ENCODE results near the gene ARID3C.
A peak's percentile ranks its signal among the peaks of the same experiment; 100 is the strongest.

ARID3C gene

DNA sequence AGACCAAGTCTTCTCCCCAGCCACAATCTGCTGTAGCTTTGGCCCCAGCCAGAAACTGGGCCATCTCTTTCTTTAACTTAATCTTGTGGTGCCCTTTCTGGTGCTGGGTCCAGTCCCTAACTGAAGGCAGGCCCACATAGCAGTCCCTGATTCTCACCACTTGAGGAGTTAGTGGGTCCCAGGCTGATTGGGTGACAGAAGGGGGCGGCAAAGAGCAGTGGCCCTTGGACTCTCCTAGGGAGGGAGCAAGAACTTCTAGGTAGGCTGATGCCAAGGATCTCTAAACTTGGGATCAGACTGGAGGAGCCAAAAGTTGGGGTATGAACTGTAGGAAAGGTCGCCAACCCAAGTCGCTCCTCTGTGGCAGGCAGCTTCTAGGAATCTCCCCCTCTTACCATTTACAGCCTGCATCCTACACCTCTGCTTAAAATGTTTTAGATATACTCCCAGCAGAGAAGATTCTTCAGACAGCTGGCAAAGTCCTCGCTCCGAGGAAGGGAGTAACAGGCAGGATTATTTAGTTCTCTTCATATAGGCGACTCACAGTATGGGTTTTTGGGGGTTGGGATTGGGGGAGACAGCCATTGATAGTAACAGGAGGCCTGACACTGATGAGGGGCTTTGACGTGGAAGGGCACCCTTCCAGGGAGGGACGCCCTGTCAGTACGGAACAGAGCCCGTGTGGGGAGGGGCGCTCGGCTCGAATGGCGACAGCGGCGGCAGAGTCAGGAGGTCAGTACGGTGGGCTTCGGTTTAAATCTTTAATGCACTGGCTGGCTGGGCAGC lies 35.6 kb upstream of the ARID3C start:
- no peaks in the 10 kb centered on the region for H3K4me1 ChIP-seq (ENCODE audit: control insufficient read depth, insufficient read depth, low read length)
- WGBS, 2 experiments: 4% methylated on average over 18 of the region's 18 CpGs
- no peaks in the 10 kb centered on the region for H3K9me3 ChIP-seq (ENCODE audit: control insufficient read depth, low read length)
- H3K4me3 ChIP-seq (ENCODE audit: insufficient read depth, low read depth, low read length): peak overlapping the region; percentile 95
- no peak overlapping the region for H3K27ac ChIP-seq (ENCODE audit: insufficient read depth, low read depth, low read length, poor library complexity, severe bottlenecking)
- H3K36me3 ChIP-seq (ENCODE audit: control insufficient read depth, insufficient read depth, low read length): no peaks in the 10 kb centered on the region
- H3K27me3 ChIP-seq (ENCODE audit: control insufficient read depth, insufficient read depth, low read length, poor library complexity, severe bottlenecking): no peaks in the 10 kb centered on the region

DNA sequence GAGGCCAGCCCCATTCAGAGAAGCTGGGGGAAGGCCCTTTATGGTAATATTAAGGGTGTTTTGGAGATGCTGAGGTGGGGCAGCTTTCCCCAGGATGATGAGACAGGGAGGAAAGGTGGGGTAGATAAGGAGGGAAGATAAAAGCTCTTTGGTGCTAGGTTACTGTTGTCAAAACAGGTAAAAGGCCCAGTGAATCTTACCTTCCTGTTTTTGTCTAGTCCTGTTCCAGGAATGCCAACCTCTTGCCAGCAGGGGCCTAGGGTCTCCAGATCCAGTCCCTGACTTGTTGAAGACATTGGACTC lies 34.4 kb upstream of the ARID3C start:
- H3K4me3 ChIP-seq (ENCODE audit: insufficient read depth, low read depth, low read length): no peak overlapping the region
- no peaks in the 10 kb centered on the region for H3K27me3 ChIP-seq (ENCODE audit: control insufficient read depth, insufficient read depth, low read length, poor library complexity, severe bottlenecking)
- no peaks in the 10 kb centered on the region for H3K36me3 ChIP-seq (ENCODE audit: control insufficient read depth, insufficient read depth, low read length)
- H3K4me1 ChIP-seq (ENCODE audit: control insufficient read depth, insufficient read depth, low read length): no peaks in the 10 kb centered on the region
- H3K9me3 ChIP-seq (ENCODE audit: control insufficient read depth, low read length): no peaks in the 10 kb centered on the region
- H3K27ac ChIP-seq (ENCODE audit: insufficient read depth, low read depth, low read length, poor library complexity, severe bottlenecking): no peak overlapping the region

DNA sequence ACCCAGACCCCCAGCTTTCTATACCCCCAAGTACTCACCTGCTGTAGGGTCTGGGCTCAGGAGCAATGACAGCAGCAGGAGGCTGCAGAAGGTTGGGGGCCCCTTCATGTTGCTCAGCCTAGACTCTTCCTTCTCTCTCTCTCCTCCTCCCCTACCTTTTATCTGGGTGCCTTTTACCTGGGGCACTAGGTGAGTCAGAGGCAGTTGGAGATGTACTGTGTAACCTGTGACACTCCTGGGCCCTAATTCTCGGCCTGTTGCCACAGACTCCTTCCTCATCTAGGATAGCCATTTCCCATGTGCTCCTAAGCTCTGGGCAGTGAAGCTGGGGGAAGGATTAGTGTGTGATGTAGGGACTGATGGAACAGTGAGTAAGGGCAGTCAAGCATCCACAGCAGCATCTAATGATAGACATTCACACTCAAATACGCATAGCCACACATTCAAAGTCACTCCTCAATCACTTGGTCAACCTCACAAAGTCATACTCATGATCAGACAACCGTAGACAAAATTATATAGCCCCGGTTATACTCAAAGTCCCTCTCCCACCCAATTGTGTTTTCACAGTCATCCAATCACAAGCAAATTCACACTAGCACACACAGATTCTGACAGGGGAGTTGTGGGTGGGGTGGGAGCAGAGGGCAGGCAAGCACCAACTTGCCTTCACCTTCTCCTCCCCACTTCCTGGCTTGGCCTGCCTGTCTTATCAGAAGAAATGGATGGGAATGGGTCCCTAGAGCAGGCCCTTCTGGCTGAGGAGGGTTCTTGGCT lies 33.8 kb upstream of the ARID3C start, which contains the start of gene CCL27:
Gene CCL27 (minus strand): TSS at position 132 of the 777 bp plus-strand sequence. CDS start 24 bp downstream, at position 108.
- WGBS, 2 experiments: 93% methylated on average over 4 of the region's 4 CpGs
- H3K4me3 ChIP-seq (ENCODE audit: insufficient read depth, low read depth, low read length): no peak within 1 kb of the TSS
- H3K36me3 ChIP-seq (ENCODE audit: control insufficient read depth, insufficient read depth, low read length): no peaks in the 10 kb centered on the region
- no peaks in the 10 kb centered on the region for H3K27me3 ChIP-seq (ENCODE audit: control insufficient read depth, insufficient read depth, low read length, poor library complexity, severe bottlenecking)
- H3K27ac ChIP-seq (ENCODE audit: insufficient read depth, low read depth, low read length, poor library complexity, severe bottlenecking): no peak within 1 kb of the TSS
- no peaks in the 10 kb centered on the region for H3K9me3 ChIP-seq (ENCODE audit: control insufficient read depth, low read length)
- no peaks in the 10 kb centered on the region for H3K4me1 ChIP-seq (ENCODE audit: control insufficient read depth, insufficient read depth, low read length)

DNA sequence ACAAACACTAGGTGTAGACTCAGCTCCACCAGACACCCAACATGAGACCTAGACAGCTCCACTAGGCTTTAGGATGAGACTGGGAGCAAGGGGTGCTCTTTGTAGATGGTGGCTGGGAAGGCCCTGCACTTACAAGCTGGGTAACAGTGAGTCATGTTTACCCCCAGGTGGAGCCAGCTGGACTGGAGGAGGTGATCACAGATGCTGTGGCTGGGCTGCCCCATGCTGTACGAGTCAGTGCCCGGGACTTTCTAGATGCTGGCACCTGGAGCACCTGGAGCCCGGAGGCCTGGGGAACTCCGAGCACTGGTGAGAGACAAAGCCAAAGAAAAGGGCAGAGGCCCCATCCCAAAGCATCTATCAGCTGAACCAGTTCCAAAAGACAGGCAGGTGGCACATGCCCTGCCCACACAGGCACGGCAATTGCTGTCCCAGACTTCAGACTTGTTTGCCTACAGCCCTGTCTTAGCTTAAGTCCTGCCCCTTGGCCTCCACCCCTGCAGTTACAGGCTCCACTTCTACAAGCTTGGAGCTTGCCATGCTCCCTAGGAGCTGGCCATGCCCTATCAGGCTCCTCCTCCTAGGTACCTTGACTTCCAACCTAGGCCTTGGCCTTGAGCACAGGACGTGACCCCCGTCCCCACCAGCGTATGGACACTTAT lies 30.9 kb upstream of the ARID3C start:
- H3K4me3 ChIP-seq (ENCODE audit: insufficient read depth, low read depth, low read length): no peak overlapping the region
- H3K9me3 ChIP-seq (ENCODE audit: control insufficient read depth, low read length): no peaks in the 10 kb centered on the region
- H3K36me3 ChIP-seq (ENCODE audit: control insufficient read depth, insufficient read depth, low read length): no peaks in the 10 kb centered on the region
- H3K27ac ChIP-seq (ENCODE audit: insufficient read depth, low read depth, low read length, poor library complexity, severe bottlenecking): no peak overlapping the region
- 94 to 95% methylated on average over 8 of the region's 8 CpGs for WGBS, 2 experiments
- H3K4me1 ChIP-seq (ENCODE audit: control insufficient read depth, insufficient read depth, low read length): peaks cover under 1% of the 10 kb centered on the region
- H3K27me3 ChIP-seq (ENCODE audit: control insufficient read depth, insufficient read depth, low read length, poor library complexity, severe bottlenecking): no peaks in the 10 kb centered on the region

DNA sequence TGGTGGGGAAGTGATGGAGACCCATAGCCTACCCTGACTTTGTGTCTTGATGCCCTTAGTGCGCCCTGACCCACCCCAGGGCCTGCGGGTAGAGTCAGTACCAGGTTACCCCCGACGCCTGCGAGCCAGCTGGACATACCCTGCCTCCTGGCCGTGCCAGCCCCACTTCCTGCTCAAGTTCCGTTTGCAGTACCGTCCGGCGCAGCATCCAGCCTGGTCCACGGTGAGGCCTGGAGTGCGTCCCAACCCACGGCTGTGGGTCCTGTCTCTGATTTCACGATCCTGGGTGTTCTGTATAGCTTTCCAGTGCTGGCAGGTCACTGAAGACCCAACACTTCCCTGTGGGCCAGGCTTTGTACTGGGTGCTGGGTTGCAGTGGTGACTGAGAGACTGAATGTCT lies 29.6 kb upstream of the ARID3C start:
- H3K36me3 ChIP-seq (ENCODE audit: control insufficient read depth, insufficient read depth, low read length): no peaks in the 10 kb centered on the region
- peaks cover 14% of the 10 kb centered on the region for H3K4me1 ChIP-seq (ENCODE audit: control insufficient read depth, insufficient read depth, low read length)
- no peaks in the 10 kb centered on the region for H3K27me3 ChIP-seq (ENCODE audit: control insufficient read depth, insufficient read depth, low read length, poor library complexity, severe bottlenecking)
- H3K27ac ChIP-seq (ENCODE audit: insufficient read depth, low read depth, low read length, poor library complexity, severe bottlenecking): no peak overlapping the region
- 94 to 95% methylated on average over 14 of the region's 14 CpGs for WGBS, 2 experiments
- no peaks in the 10 kb centered on the region for H3K9me3 ChIP-seq (ENCODE audit: control insufficient read depth, low read length)
- H3K4me3 ChIP-seq (ENCODE audit: insufficient read depth, low read depth, low read length): no peak overlapping the region

DNA sequence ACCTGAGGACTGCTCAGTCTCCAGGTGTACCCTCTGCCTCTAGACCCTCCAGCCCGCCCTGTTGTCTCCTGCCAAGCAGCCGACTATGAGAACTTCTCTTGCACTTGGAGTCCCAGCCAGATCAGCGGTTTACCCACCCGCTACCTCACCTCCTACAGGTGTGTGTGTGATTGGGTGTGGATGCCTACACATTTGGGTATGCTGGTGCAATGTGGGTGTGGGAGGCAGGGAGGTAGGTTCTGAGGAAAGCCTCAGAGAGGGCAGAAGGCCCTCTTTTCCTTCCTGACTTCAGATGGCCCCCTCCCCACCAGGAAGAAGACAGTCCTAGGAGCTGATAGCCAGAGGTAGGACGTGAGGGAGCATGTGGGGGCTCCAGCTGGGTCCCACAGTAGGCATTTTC lies 28.1 kb upstream of the ARID3C start:
- Histone ChIP-seq H3K36me3 (ENCODE audit: control insufficient read depth, insufficient read depth, low read length) (no peaks in the 10 kb centered on the region), H3K9me3 (ENCODE audit: control insufficient read depth, low read length) (no peaks in the 10 kb centered on the region), H3K27ac (ENCODE audit: insufficient read depth, low read depth, low read length, poor library complexity, severe bottlenecking) (no peak overlapping the region), H3K27me3 (ENCODE audit: control insufficient read depth, insufficient read depth, low read length, poor library complexity, severe bottlenecking) (no peaks in the 10 kb centered on the region), H3K4me3 (ENCODE audit: insufficient read depth, low read depth, low read length) (no peak overlapping the region), H3K4me1 (ENCODE audit: control insufficient read depth, insufficient read depth, low read length) (peaks cover 28% of the 10 kb centered on the region)
- 91 to 92% methylated on average over 5 of the region's 5 CpGs for WGBS, 2 experiments

DNA sequence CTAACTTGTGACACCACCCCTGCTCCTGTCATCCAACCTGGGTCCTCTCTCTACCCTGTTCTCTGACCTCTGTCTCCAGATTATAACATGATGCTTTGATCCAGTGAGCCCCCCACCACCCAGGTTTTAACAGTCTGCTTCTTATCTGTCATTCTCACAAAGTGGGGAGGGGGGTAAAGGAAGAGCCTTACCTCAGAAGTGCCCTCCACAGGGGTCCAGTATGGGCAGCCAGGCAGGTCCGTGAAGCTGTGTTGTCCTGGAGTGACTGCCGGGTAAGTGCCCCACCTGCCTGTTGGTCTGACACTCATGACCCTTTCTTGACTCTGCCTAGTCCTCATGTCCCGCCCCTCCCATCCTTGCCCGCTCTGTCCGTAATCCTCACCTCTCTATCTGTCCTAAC lies 26.5 kb upstream of the ARID3C start:
- no peaks in the 10 kb centered on the region for H3K27me3 ChIP-seq (ENCODE audit: control insufficient read depth, insufficient read depth, low read length, poor library complexity, severe bottlenecking)
- H3K36me3 ChIP-seq (ENCODE audit: control insufficient read depth, insufficient read depth, low read length): no peaks in the 10 kb centered on the region
- 70 to 71% methylated on average over 5 of the region's 5 CpGs for WGBS, 2 experiments
- no peak overlapping the region for H3K4me3 ChIP-seq (ENCODE audit: insufficient read depth, low read depth, low read length)
- peaks cover 36% of the 10 kb centered on the region for H3K4me1 ChIP-seq (ENCODE audit: control insufficient read depth, insufficient read depth, low read length)
- H3K9me3 ChIP-seq (ENCODE audit: control insufficient read depth, low read length): no peaks in the 10 kb centered on the region
- no peak overlapping the region for H3K27ac ChIP-seq (ENCODE audit: insufficient read depth, low read depth, low read length, poor library complexity, severe bottlenecking)

DNA sequence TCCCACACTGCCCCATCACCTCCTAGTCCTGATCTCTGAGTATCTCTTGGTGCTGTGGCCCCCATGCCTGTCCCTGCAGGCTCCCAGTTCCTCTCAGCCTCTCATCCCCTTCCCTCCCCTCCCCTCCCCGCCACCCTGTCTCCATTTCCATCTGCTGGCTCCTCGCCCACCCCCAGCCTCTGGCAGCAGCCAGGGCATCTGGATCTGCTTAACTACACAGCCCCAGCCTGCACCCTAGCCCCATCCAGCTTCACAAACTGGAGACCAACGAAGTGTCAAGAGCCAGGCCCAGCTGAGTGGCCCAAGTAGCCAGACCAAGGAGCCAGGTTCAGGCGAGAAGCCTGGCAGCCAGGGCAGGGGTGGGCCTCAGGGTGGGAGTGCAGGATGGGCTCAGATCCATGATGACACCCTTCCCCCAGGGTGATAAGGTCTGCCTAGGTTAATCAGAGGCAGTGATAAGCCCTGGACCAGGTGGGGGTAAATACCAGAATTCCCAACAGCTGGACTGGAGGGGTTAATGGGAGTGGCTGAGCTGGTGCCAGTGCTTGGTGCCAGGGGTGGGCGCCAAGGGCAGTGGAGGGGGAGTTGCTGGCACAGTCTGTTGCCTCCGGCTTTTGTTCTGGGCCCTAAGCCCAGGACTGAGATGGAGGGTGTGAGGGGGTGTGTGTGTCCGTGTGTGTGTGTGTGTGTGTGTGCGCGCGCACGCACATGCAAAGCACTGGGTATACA lies 25.6 kb upstream of the ARID3C start:
- no peak overlapping the region for H3K4me3 ChIP-seq (ENCODE audit: insufficient read depth, low read depth, low read length)
- H3K27ac ChIP-seq (ENCODE audit: insufficient read depth, low read depth, low read length, poor library complexity, severe bottlenecking): peak overlapping the region; percentile 42
- H3K9me3 ChIP-seq (ENCODE audit: control insufficient read depth, low read length): no peaks in the 10 kb centered on the region
- no peaks in the 10 kb centered on the region for H3K27me3 ChIP-seq (ENCODE audit: control insufficient read depth, insufficient read depth, low read length, poor library complexity, severe bottlenecking)
- peaks cover 36% of the 10 kb centered on the region for H3K4me1 ChIP-seq (ENCODE audit: control insufficient read depth, insufficient read depth, low read length)
- no peaks in the 10 kb centered on the region for H3K36me3 ChIP-seq (ENCODE audit: control insufficient read depth, insufficient read depth, low read length)
- WGBS, 2 experiments: 84 to 85% methylated on average over 10 to 11 of the region's 11 CpGs

DNA sequence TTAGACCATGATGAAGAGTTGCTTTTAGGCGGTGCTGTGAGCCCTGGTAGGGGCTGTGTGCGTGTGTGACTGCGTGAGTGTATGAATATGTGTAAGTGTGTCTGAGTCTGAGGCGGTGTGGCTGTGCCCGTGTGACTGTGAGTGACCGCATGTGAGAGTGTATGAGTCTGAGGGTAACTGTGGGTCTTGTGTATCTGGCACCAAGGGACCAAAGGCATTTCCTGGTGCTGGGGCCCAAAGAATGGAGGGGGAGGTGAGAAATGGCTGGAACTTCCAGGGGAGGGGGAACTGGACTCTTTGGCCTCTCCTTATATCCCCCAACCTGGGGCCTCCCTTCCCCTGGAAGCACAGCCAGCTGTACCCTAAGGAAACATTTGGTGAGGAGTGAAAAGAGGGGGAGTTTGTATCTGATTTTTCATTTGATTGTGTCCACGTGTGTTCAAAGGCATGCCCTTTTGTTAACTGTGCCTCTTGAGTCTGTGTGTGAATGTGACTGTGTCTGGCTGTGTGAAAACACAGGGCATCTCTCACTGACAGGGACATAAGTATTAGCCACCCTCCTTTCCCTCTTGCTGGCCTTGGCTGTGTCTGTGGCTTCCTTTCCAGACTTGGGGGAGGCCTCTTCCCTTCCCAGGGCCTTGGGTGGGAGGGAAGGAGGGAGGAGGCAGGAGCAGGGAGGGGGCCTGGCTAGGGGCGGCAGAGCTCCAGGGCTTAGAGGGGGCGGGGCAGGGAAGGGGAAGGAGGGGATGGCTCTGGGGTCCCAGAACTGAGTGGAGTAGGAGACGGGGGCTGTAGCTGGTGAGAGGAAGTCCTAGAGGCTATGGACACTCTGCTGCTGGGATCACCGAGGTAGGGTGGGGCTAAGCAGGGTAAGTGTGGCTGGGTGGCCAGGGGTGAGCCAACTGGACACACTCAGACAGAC lies 24.5 kb upstream of the ARID3C start:
- WGBS, 2 experiments: 68 to 71% methylated on average over 11 of the region's 11 CpGs
- Histone ChIP-seq H3K4me3 (ENCODE audit: insufficient read depth, low read depth, low read length) (no peak overlapping the region), H3K4me1 (ENCODE audit: control insufficient read depth, insufficient read depth, low read length) (peaks cover 36% of the 10 kb centered on the region), H3K27ac (ENCODE audit: insufficient read depth, low read depth, low read length, poor library complexity, severe bottlenecking) (peak overlapping the region; percentile 42), H3K9me3 (ENCODE audit: control insufficient read depth, low read length) (no peaks in the 10 kb centered on the region), H3K27me3 (ENCODE audit: control insufficient read depth, insufficient read depth, low read length, poor library complexity, severe bottlenecking) (no peaks in the 10 kb centered on the region), H3K36me3 (ENCODE audit: control insufficient read depth, insufficient read depth, low read length) (peaks cover 7% of the 10 kb centered on the region)

Data from ectodermal cell (in vitro differentiated cells).